SW480 (cell line): ENCODE measurements around the gene UBE2E1.
"Not testable (repeated sequence)": the region's sequence is repeated elsewhere in the genome, so short reads cannot be mapped to it uniquely, and the experiment has no call there.

Experiments
- DNase-seq: peaks from one replicate; pipeline ENCODE4 v3.0.0-alpha.2; 2016; ENCODE audit warnings: low spot score

The UBE2E1 gene

DNA sequence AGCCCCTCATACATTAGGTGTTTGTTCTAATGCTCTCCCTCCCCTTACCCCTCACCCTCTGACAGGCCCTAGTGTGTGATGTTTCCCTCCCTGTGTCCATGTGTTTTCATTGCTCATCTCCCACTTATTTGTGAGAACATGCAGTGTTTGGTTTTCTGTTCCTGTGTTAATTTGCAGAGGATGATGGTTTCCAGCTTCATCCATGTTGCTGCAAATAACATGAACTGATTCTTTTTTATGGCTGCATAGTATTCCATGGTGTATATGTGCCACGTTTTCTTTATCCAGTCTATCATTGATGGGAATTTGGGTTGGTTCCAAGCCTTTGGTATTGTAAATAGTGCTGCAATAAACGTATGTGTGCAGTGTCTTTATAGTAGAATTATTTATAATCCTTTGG, 43.7 kb downstream of the UBE2E1 start:
- not testable (repeated sequence) for DNase-seq

DNA sequence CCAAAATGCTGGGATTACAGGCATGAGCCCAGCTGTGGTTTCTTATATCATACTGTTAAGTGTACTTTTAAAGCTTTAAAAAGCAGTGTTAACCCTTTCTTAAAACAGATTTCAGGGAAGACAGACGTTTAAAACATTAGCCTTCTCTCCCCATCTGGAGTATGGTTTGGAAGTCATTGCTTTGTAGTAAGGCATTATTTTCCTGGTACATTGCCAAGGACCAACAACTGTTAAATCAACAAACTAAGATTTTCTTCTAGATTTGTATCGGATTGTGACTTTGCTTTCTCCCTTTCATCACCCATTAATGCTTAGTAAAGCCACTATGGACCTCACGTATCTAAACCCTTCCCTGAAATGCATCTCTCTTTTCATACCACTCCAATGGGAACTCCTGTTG, 50.5 kb downstream of the UBE2E1 start:
- no peak for DNase-seq

DNA sequence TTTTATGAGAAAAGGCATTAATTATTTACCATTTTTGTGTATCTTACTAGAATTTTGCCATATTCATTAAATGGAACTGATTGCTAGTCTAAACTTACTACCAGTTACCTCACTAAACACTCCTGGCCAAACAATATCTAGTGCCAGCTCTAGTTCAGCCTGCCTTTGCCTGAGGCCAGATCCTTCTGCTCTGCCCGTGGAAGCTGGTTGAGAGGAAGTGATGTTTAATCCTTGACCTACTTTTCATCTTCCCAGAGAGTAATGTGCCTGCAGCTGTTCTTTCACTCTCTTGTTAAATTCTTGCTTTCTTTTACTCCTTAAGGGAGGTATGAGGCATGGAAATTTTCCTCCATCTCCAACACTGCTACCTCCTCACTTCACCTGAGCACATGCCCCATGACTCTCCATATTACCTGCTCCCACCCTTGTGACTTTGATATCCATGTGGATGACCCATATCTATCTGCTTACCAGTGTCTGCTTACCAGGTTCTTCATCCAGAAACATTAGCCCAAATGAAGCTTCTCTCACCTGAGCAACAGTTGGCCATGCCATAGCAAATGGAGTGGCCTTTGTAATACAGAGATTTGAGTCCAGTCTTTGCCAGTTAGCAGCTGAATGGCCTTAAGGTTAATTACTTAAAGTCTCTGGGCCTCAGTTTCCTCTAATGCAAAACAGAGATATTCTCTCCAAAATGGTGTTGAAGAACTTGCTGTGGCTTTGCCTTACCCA, 53.4 kb downstream of the UBE2E1 start:
- DNase-seq: no peak

DNA sequence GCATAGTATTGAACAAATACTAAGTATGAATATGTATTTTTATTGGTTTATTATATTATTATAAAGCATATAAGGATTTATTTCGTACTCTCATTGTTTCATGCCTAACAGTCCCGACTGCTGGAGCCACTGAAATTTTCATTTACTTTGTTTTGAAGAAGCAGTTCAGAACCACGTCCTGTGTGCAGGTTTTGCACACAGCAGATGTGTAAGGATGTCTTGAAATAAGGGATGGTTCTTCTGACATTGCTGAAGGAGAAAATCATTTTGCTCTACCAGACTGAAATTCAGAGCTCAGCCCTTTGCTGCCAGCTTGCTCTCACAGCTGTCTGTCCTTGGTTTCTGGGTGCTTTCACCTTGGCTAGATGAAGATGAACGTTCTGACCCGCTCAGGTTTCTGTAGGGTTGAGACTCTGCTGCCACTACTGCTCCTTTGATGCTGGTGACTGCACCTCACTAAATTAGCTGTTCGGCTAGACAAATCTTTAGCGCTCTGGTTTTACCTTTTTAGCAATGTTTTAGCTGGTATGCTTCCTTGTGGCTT, 54.2 kb downstream of the UBE2E1 start:
- no peak for DNase-seq

DNA sequence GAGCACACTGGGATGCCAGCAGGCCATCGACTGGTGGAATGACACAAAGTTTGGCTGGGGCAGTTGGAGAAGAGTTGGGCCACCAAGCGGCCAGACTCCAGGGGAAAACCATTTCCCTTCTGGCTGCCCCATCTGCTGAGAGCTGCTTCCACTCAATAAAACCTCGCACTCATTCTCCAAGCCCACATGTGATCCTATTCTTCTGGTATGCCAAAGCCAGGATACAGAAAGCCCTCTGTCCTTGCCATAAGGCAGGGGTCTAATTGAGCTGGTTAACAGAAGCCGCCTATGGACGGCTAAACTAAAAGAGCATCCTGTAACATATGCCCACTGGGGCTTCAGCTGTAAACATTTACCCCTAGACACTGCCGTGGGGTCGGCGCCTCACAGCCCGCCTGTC, 55.9 kb downstream of the UBE2E1 start:
- DNase-seq: no peak

DNA sequence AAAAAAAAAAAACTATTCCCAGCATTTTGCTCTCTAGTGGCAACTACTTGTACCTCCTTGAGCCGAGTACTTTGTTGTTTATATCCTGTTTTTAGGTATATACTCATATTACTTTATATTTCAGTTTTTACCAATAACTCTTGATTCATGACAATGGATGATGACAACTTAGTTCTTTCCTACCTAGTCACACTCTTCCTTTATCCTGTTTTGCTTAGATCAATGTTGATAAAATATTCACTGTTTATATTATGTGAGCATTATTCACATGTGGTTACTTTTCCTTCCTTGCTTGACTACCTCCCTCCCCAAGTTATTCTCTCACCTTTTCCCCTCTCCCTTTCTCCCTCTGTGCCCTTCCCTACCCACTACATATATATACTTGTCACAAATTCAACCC, 57.3 kb downstream of the UBE2E1 start:
- no peak for DNase-seq

DNA sequence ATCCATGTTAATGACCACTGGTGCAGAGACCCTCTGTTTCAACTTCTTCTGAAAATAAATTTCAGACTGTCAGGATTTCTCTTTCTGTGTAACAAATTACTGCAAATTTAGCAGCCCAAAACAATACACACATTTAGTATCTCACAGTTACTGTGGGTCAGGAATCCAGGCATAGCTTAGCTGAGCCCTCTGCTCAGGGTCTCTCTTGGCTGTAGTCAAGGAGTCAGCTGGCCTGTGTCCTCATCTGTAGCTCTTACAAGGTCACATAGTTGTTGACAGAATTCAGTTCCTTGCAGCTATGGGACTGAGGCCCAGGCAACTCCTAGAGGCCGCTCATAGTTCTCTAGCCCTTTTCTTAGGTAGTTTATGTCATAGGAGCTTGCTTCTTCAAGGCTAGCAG, 59.2 kb downstream of the UBE2E1 start:
- DNase-seq: no peak

DNA sequence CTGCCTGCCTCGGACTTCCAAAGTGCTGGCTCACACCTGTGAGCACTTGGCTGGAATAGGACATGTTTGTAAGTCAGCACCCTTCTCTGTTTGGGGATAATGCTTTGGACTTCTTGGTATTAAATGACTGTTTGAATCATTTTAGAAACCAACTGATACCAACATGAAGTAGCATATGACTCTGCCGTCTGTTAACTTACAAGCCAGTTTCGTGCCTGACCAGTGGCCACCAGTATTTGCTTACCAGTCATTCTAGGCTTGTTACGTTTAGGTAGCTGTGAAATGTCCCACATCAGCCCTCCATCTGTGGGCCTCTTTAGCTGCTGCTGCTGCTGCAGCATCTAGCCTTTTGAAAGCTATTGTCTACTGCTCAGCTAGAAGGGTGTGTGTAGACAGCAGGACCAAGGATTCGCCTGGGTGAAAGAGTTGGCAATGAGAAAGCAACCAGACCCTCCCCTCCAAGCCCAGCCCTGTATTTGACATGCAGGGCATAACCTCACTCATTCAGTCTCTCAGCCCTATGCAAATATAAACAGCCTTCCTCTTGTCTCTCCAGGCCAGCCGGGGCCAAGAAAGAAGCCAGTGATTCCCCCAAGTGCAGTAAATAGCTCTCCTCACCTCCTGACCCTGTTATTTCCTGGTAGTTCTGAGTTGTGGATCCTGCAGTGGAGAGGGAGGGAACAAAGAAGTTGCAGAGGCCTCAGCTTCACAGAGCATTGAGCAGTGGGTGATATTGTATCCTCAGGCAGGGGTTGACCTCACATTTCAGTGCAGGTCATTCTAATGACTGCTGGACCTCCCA, 60.0 kb downstream of the UBE2E1 start:
- DNase-seq: no peak

DNA sequence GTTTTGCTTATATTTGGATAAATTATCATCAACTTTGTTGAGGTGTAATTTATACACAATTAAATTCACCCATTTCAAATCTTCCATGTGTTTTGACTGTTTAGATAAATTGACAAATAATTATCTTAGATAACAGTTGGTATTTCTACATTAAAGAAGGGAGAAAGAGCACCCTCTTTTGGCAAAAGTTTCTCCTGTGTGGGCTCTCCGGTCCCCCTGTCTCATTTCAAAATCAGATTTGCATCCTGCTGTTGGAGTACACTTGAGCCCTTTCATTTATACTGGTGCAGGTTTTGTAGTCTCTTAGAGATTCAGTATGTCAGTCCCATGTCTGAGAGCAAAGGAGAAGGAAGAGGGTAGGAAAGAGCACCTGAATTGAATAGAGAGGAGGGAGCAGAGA, 61.6 kb downstream of the UBE2E1 start:
- no peak for DNase-seq

DNA sequence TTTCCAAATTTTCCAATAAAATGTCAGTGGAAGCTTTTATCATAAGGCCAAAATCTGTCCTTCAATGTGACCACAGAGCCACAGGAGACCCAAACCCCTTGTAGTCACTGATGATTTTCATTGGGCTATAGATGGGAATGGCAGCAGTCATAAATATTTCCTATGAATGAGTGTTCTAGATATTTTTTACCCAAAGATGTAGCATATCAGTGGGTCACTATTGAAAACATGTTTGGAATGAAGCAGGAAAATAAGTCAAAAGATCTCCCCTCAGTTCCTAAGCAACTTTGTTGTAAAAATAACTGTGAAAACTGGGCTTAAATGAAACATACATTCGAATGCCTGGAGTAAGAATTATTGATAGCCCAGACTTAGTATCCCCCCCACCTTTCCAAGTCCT, 62.1 kb downstream of the UBE2E1 start:
- DNase-seq: no peak

DNA sequence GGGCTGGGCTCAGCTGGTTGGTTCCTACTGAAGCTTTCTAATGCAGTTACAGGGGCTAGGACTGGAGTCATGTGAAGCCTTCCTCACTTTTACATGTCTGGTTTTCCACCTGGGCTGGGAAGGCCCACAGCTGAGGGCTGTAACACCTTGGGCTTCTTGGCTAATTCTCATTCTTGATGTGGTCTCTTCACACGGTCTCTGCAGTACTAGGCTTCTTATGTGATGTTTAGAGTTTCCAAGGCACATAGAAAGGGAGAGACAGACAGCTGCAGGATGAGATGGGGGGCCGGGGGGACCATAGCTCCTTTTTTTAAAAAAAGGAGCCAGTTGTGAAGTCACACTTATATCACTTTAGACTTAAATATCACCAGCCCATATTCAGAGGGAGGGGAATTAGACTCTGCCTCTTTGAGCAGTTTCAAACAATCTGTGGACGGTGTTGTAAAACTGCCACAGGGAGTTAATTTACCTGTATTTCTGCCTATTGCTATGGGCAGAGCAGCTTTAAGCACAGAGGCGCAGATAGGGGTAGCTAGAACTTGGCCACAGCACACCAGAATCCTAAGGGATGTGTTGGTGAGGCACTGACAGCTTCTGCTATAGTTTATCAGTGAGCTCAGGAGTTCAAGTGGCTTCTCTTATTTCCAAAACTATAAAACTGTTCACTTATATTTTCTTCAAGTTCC, 64.4 kb downstream of the UBE2E1 start:
- no peak for DNase-seq

DNA sequence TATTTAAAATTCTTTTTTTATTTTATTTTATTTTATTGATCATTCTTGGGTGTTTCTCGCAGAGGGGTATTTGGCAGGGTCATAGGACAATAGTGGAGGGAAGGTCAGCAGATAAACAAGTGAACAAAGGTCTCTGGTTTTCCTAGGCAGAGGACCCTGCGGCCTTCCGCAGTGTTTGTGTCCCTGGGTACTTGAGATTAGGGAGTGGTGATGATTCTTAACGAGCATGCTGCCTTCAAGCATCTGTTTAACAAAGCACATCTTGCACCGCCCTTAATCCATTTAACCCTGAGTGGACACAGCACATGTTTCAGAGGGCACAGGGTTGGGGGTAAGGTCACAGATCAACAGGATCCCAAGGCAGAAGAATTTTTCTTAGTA, 64.9 kb downstream of the UBE2E1 start:
- not testable (repeated sequence) for DNase-seq

DNA sequence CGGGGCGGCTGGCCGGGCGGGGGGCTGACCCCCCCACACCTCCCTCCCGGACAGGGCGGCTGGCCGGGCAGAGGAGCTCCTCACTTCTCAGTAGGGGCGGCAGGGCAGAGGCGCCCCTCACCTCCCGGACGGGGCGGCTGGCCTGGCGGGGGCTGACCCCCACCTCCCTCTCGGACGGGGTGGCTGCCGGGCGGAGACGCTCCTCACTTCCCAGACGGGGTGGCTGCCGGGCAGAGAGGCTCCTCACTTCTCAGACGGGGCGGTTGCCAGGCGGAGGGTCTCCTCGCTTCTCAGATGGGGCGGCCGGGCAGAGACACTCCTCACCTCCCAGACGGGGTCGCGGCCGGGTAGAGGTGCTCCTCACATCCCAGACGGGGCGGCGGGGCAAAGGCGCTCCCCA, 65.6 kb downstream of the UBE2E1 start:
- not testable (repeated sequence) for DNase-seq

DNA sequence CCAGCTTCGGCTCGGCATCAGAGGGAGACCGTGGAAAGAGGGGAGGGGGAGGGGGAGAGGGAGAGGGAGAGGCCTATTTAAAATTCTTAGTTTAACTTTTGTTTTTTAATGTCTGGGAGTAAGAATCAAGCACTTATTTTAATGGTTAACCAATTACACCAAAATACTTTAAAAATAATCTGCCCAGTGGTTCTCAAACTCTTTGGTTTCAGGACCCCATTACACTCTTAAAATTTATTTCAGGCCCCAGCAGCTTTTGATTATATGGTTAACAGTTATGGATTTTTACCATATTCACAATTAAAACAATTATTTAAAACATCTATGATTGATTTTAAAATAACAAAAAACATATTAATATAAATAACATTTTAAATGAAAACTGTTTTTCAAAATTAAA, 66.6 kb downstream of the UBE2E1 start:
- DNase-seq: no peak

DNA sequence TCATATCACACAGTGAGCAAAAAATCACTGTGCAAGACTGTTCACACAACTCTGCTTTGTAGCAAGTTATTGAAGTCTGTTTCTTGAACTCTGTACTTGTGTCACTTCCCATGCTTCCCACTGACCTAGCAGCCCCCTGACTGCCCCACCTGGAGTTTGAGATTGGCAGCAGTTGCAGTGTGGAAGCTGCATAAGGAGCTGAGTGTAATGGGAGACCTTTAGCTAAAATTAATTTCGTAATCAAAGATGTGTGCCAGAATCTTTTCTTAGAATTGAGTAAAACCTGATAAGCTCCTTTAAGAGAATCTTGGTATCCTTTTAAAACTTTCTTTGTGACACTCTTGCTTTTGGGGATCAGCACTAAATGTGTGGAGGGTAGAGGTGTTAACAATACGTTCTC, 68.2 kb downstream of the UBE2E1 start:
- DNase-seq: no peak

DNA sequence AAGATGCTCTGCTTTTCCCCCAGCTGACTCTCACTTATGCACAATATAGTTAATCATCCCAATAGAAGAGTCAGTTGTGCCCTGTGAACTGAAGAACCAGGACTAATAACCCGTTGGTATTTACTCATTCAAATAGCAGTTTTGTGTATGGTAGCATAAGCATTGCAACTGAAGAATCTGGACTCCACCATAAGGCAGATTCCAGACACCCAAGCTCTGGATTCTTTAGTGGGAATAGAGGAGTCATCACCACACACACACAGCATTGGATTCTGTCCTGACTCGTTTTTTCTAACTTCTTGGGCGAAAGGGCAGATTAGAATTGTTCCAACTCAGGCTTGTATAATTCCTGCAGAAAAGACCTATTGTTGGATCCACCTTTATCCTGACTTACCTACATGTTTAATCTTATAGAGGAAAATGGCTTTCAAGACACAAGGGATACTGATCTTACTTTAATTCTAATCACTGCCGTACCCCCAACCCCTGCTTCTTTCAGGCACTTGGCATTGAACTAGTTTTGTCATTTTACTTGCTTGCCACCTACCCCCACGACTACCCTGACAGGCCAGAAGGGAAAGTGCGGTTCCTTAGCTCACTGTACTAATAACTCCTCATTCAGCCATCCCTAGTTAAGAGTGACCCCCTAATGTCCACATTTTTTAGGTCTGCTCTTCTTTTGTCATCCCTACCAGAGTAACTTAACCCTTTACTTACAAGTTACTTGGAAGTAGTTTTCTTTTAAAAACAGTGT, 68.8 kb downstream of the UBE2E1 start:
- DNase-seq: no peak

DNA sequence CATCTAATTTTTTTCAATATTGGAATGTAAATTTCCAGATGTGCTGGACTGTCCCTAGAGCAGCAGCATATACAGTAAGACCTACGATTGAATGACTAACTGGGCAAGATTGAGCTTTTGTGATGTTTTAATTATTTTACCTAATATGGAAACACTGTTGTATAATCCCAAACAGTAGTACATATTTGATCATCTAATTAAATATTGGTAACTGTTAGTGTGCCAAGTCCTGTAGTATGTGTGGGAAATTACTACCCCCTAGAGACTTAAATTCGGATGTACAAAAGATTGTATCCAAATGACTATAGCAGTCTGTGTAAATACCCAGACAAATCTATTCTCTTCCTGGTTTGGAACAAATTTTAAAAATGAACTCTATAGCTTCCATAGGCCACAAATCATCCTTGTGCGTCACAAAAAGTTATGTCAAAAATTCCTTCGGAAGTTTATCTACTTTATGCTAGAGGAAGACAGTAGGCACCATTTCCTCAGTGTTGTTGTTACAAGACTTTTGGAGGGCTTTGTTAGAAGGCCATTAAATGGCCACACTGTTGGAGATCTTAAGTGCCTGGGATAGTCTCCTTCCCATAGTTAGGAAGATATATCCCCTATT, 69.5 kb downstream of the UBE2E1 start:
- DNase-seq: no peak

DNA sequence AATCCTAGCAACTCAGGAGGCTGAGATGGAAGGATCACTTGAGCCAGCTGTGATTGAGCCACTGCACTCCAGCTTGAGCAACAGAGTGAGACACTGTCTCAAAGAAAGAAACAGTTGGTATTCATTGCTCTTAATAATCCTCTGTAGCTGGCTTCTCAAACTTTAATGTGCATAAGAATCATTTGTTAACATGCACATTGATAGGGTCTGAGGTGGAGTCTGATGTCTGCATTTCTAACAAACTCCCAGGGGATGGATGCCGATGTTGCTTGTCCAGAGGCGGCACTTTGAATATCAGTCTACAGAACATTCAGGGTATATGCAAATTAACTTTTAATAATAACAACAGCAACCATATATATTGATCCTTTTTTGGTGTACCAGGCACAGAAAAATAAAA, 71.2 kb downstream of the UBE2E1 start:
- no peak for DNase-seq

DNA sequence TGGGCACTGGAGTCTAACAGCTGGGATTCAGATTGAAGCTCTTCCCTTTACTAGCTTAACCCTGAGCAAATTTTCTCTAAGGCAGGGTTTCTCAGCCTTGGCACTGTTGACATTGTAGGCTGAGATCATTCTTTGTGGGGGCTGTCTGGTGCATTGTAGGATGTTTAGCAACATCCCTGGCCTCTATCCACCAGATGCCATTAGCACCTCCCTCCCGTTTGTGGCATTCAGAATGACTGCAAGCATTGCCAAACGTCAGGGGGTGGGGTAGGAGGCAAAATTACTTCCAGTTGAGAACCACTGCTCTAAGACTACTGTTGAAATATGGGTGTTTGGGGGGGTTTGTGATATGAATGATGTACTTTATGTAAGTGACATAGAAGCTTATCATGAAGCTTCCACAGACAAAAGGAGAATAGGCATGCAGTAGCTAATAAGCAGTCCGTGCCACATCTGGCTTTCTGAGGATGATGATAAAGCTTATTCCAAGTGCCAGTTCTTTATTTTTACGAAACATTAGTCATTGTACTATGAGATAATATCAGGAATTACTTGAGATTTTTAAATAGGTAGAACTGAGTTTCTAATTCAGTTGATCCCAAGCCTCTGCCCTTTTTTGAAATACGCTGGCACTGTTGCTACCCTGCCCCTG, 71.7 kb downstream of the UBE2E1 start:
- DNase-seq: no peak

DNA sequence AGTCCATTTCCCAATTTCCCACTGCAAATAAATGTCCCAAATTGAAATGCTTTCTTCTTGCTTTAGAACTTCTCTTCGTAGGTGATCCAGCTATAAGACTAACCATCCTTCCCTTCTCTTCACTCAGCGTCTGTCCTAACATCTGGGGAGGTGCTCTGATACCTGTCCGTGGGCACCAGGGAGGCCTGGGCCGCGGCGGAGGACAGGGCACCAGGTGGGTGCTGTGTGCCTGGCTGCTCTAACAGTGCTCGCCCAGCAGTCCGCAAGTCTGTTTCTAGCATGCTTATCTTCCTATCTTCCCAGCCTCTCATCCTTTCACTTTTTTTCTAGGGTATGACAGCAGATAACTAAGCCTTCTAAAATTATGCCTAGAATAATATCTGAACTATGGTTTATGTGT, 73.7 kb downstream of the UBE2E1 start:
- no peak for DNase-seq

DNA sequence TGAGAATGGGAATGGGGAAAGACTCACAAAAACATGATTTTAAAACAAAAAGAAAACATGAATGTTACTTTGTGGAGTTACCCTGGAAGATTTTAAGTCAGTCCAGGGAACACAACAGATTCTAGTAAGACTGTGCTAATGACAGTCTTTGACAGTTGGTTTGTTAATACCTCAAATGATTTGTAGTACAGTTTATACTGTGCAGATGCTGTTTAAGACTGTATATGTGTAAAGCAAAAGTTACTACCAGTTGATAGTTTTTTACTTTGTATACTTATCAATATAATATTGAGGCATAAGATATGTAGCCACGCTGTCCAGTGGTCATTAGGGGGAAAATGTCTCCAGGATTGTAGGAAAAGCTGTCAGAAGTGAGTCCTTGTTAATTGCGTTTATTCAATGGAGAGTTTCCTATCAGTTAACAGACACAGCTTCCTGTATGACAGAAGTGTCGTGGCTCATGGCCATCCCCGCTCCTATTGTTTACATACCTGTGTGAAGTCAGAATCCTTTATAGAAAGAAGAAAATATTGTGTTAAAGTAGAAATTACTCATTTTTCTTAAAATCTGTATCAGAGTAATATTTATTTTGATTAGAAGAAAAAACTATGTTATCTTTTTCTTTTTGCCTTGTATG, 75.1 kb downstream of the UBE2E1 start:
- DNase-seq: no peak
